Measurements from ENCODE around the gene IPO7.
"Not testable (repeated sequence)": the region's sequence is repeated elsewhere in the genome, so short reads cannot be mapped to it uniquely, and the experiment has no call there.

The IPO7 gene

GRCh38 chr11:9384535-9385326 is at the start of gene IPO7:
Gene IPO7, plus strand, starts transcription at chr11:9384652. Its CDS starts 112 bp downstream, at chr11:9384764.
- peak; percentile 94 for DNase-seq

DNA sequence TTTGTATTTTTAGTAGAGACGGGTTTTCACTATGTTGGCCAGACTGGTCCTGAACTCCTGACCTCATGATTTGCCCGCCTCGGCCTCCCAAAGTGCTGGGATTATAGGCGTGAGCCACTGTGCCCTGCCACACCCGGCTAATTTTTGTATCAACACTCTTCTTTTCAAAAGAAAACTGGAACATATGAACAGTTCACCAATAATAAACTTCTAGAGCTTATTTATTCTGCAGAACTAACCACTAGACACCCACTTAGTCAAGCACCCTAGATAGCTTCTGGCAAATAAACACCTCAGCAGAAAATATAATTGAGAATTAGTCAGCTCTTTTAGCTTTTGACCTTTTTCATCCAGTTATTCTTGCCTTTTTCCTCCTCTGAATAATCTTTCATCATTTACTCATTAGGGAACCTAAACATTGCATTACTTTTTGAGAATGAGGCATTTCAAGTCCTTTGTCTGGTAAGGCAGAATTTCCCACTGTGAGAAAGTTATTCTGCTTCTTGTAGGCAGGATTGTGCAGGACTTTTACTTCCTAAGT is 42.7 kb upstream of the IPO7 start:
- no peak for DNase-seq

- no peak for DNase-seq
Measured at GRCh38 chr11:9344061-9344680, 40.3 kb upstream of the IPO7 start.

- no peak for DNase-seq
Measured at GRCh38 chr11:9347100-9347499, 37.4 kb upstream of the IPO7 start.

DNA sequence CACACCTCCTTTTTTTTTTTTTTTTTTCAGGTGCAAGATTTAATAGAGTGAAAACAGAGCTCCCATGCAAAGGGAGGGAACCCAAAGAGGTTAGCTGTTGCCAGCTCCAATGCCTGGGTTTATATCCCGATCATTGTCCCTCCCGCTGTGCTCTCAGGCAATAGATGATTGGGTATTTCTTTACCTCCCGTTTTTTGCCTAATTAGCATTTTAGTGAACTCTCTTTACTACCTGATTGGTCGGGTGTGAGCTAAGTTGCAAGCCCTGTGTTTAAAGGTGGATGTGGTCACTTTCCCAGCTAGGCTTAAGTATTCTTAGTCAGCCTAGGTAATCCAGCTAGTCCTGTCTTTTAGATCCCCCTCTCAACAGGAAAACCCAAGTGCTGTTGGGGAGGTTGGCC is 36.7 kb upstream of the IPO7 start:
- not testable (repeated sequence) for DNase-seq

GRCh38 chr11:9351321-9351881 is 33.1 kb upstream of the IPO7 start:
- DNase-seq = no peak

- DNase-seq = no peak
Measured at GRCh38 chr11:9357041-9357440, 27.4 kb upstream of the IPO7 start.

DNA sequence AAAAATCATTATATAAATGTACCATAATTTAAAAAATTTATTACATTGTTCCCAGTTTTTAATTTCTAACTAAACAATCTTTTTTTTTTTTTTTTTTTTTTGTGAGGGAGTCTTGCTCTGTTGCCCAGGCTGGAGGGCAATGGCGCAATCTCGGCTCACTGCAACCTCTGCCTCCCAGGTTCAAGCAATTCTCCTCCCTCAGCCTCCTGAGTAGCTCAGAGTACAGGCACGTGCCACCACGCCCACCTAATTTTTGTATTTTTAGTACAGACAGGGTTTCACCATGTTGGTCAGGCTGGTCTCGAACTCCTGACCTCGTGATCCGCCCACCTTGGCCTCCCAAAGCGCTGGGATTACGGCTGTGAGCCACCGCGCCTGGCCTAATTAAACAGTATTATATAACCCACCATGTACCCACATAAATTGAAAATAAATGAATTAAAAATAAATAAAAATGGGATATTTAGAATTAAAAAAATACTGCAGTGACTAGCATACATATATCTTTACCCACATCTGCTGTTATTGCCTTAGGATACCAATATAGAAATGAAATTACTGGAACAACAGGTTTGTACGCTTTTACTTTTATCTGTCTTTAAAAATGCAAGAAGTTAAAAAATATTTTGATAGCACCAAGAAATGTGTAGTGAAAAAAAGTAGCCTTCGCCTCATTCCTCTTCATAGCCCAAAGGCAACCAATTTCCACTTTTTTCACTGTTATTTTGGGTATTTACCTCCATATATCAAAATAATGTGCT is 23.4 kb upstream of the IPO7 start:
- DNase-seq = not testable (repeated sequence)

DNA sequence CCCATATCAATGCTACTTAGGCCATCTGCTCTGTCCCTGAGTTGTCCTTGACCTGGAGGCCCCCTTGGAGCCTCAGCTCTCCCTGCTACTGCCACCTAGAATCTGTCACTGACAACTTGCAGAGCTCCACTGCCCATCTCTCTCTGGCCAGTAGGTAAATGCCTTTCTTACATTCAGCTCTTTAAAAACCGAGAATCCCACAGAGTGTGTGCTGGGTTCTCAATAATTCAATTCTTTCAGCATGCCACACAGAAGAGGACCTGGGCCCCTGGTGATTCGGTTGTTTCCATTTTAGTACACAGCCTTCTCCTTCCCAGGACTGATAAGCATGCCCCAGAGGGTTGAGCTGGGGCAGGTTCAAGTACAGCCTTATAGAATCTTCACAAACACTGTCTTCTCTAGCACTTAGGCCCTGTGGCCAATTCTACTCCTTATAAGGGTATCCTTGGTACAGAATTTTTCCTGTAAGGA is 22.0 kb upstream of the IPO7 start:
- DNase-seq = no peak

DNA sequence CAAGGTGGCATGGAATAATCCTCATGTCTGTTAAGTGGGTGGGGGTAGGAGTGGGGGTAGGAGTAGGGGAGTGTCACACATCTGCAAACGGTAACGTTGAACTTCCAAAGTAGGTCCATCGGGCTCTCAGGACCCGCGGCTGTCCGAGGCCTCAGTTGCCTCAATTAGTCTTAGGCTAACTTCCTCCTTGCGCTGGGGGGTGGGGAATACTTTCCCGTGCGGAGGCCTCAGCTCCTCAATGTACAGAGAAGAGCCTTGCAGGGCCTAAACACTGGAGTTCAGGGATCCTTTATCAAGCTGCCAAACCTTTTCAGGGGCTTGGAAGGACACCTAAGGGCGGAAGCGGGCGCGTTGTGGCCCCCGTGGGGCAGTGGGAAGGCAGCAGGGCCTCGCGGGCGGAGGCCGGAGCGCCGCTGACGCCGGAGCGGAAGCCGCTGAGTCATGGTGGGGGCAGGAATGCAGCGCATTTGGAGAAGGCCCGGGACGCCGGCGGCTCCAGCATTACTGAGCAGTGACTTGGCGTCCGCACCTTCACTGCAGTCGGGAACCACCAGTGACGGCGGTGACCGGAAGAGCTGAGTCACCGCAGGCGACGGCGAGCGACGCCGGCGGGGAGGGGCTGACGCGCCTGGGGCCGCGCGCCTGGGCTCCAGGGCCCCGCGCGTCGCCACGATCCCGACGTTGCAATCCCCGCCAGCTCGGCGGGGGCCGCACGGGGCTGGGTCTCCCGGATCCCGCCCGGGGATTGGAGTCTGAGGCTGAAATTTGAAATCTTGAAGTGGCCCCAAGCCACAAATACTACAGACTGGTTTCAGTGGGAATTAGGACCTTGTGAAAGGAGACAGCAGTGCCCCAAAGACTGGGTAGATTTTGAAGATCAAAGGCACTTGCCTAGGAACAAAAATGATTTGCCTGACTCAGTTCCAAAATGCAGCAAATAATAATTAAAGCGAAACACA is 20.2 kb upstream of the IPO7 start:
- peak; percentile 95 for DNase-seq

DNA sequence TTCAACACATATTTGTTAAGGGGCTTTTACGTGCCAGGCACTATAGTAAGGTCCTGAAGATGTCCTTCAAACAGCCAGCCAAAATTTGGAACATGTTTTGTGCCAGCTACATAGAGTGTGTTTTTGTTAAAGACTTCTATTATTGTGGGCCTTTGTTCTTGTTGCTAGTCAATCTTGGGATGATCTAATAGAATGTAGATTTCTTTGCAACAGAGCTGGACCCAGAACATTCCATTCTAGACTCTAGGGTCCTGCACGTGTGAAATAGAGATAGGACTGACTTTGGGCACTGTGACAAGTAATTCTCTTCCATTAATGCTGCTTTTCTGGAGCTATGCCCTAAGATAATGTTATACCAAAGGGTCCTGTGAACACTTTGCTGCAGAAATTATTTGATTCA is 16.9 kb upstream of the IPO7 start:
- no peak for DNase-seq

- no peak for DNase-seq
Measured at GRCh38 chr11:9377036-9377435, 7.4 kb upstream of the IPO7 start.

GRCh38 chr11:9379041-9379440 is 5.4 kb upstream of the IPO7 start:
- DNase-seq = no peak

DNA sequence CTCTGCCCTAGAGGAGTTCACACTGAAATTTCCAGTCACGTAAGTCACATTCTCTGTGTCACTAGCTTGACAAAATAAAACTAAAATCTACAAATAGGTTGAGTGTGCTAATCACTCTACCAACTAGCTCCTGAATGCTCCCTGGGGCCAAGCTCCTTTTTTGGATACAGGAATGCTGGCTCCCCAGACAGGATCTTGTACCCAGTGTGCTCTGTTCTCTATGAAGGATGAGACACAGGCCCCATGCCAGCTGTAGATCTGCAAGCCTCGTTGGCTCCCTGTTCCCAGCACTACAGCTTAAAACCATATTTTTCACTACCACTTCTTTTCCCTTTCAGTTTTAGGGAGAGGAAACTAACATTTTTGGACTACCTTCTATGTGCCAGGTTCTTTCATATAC is 3.7 kb upstream of the IPO7 start:
- DNase-seq = no peak

DNA sequence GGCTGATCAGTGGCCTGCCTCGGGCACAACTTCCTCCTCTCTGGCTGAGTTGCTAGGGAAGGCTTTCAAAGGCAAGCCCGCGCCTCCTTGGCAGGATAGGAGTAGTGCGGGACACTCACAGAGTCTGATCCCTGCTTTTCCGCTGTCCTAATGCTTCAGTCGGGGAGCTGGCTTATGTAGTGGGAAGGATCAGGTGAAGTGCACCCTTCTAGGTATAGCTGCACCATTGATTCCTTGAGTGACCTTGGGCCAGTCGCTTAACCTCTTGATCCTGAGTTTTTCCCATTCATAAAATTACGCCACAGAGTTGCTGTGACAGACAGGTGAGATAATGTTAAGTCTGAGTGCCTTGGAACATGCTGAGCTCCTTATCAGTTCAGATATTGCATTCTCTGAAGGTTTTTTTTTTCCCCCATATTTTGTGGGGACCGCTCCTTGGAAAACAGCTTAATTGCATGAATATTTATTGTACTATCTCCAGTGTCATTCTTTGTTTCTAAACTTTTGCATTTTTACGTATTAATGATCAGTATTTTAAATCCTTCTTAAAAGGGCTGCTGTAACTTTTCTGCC is 961 bp downstream of the IPO7 start:
- no peak for DNase-seq

GRCh38 chr11:9386086-9386485 is 1.6 kb downstream of the IPO7 start:
- no peak for DNase-seq

GRCh38 chr11:9386901-9387300 is 2.4 kb downstream of the IPO7 start:
- no peak for DNase-seq

DNA sequence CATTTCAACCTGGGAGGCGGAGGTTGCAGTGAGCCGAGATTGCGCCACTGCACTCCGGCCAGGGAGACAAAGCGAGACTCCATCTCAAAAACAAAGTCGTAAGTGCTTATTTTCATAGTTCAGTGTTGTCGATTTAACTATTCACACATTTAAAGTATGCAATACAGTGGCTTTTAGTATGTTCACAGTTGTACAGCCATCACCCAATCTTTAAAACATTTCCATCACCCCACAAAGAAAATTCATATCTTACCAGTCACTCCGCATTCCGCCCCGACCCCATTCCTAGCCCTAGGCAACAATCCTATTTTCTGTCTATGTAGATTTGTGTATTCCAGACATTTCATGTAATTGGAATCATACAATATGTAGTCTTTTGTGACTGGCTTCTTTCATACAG is 11.9 kb downstream of the IPO7 start:
- DNase-seq = no peak

DNA sequence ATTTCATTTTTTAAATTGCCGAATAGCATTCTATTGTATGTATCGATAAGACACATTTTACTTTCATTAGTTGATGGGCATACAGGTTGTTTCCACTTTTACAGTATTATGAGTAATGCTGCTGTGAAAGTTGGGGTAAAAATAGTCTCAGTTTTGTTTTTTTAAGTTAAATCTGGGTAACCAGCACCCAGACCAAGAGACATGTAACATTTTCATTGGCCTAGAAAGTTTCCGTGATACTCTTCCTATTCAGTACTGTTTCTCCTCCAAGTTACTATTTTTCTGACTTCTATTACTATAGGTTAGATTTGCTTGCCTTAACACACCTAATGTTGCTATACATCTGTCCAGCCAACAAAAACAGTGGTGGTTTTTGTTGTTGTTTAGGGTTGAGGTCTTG is 12.3 kb downstream of the IPO7 start:
- no peak for DNase-seq

- no peak for DNase-seq
Measured at GRCh38 chr11:9397746-9398680, 13.6 kb downstream of the IPO7 start.
